ENCODE measurements around the gene DGAT2L6.

GRCh38 chrX:70254909-70255308, 77.6 kb downstream of the DGAT2L6 start:
- TF ChIP-seq CTCF (IDR thresholded peaks at IDR 0.05; ENCODE audit: poor library complexity, severe bottlenecking) (no peak), RAD21 (conservative IDR thresholded peaks at IDR 0.05) (no peak), POLR2AphosphoS5 (IDR thresholded peaks at IDR 0.05) (no peak)
